DND-41 (cell line): ENCODE measurements around the gene MAMSTR.

ENCODE experiments used
- CTCF ChIP-seq: IDR thresholded peaks from 2 replicates; pipeline ENCODE4 v1.5.1; 2012; ENCODE audit warnings: borderline replicate concordance, low read length, moderate library complexity, mild to moderate bottlenecking; ENCODE audit not compliant: poor library complexity, severe bottlenecking; ENCODE audit errors: extremely low read depth
- EZH2 ChIP-seq: IDR thresholded peaks from 3 replicates; pipeline ENCODE4 v1.6.1; 2012; ENCODE audit warnings: borderline replicate concordance, low read depth, mild to moderate bottlenecking, moderate library complexity, low read length, inconsistent platforms; ENCODE audit not compliant: severe bottlenecking

DNA sequence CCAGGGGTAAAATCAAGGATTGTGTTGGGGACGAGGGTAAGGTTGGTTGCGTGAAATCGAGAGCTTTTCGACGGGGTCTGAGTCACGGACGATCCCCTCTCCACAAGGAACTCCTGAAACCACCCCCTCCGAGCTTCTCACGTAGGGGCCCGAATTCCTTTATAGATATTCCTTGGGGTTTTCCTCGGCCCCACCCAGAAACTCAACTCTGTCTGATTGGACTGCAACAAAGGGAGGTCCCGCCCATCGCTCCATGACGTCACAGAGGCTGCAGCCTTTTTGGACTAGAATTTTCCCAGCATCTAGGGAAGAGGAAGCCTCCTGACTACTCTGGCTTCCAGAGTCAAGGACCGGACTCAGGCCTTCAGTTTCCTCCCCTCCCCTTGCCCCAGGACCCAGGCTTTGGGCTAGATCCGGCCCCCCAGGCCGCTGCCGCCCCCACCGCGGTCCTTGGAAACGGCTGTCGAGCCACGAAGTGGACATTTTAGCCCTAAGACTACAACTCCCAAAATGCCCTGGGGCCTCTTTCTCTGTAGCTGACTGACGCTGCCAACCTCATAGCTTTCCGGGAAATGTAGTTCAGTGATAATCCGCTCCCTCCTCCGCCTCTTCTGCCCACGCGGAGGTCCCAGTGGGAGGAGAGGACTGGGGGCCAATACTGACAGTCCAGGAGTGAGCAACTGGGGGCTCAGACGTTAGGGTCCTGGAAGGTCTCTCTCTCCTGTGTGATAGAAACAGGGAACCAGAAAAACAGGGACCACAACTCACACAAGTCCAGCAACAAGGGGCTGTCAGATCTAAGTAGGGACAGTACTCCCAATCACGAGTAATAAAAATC, 27.4 kb upstream of the MAMSTR start, which contains the start of gene IZUMO1:
- TF ChIP-seq CTCF = no peak
- no peak for TF ChIP-seq EZH2
